Measurements from ENCODE around the gene GSAP.

Gene GSAP

GRCh38 chr7:77402818-77403217, 13.3 kb downstream of the GSAP start:
- no peak for TF ChIP-seq CTCF (IDR thresholded peaks at IDR 0.05; ENCODE audit: insufficient read depth, low read depth, low read length, missing control alignments)
- no peak for DNase-seq (ENCODE audit: low read depth)
- H3K4me3 ChIP-seq (ENCODE audit: low read depth, low read length) = no peak overlapping the region

DNA sequence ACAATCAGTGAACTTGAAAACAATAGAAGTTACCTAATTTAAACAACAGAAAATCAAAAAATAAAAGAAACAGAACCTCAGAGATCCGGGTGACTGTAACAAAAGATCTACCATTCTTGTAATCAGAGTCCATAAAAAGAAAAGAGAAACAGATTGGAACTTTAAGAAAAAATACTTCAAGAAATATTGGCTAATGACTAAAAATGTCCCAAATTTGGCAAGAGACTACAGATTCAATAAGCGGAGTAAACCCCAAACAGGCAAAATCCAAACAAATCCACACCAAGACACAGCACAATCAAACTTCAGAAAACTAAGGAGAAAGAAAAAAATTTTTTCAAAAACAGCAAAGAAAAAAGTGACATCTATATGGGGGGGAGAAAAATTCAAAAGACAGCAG, 15.1 kb downstream of the GSAP start:
- no peak for DNase-seq (ENCODE audit: low read depth)
- H3K4me3 ChIP-seq (ENCODE audit: low read depth, low read length) = no peak overlapping the region
- TF ChIP-seq CTCF (IDR thresholded peaks at IDR 0.05; ENCODE audit: insufficient read depth, low read depth, low read length, missing control alignments) = no peak

- no peak for DNase-seq (ENCODE audit: low read depth)
- no peak overlapping the region for H3K4me3 ChIP-seq (ENCODE audit: low read depth, low read length)
These were observed 16.3 kb downstream of the GSAP start for GRCh38 chr7:77399816-77400215.

GRCh38 chr7:77396894-77397547, 19.1 kb downstream of the GSAP start:
- TF ChIP-seq CTCF (IDR thresholded peaks at IDR 0.05; ENCODE audit: insufficient read depth, low read depth, low read length, missing control alignments) = no peak
- H3K4me3 ChIP-seq (ENCODE audit: low read depth, low read length) = no peak overlapping the region
- no peak for DNase-seq (ENCODE audit: low read depth)

More at GRCh38 chr7:77399816-77400215, 16.3 kb downstream of the GSAP start:
- TF ChIP-seq CTCF (IDR thresholded peaks at IDR 0.05; ENCODE audit: insufficient read depth, low read depth, low read length, missing control alignments) = no peak

DNA sequence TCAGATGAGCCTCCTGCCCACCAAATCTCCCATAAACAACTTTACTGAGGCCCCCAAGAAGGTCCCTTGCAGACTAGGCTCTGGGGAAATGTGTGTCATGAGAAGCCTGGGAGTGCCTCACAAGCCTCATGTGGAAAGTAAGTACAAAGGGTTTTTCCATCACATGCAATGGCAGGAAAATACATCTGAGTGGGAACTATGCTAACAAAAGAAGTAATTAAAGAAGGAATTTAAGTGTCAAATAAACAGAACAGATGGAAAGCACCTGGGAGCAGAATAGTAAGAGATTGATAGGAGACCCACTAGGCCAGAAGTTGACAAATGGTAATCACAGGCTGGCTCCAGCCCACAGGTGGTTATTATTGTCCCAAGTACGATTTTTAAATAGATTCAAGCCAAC, 20.5 kb downstream of the GSAP start:
- no peak for DNase-seq (ENCODE audit: low read depth)
- no peak for TF ChIP-seq CTCF (IDR thresholded peaks at IDR 0.05; ENCODE audit: insufficient read depth, low read depth, low read length, missing control alignments)
- no peak overlapping the region for H3K4me3 ChIP-seq (ENCODE audit: low read depth, low read length)

DNA sequence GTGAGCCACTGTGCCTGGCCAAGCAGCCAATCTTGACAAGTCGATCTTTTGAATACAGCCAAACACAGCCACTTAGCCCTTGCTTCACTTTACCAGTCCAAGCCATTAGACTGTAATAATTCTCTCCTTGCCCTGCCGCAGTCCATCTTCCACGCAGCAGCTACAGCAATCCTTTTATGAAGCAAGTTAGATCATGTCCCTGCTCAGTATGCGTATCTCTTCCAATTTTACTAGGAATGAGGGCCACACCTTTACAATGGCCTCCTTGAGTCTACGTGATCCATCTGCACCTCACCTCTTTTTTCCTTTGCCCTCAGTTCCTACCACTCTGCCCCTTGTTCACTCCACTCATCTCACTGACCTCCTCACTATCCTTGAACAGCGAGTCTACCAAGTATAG, 22.2 kb downstream of the GSAP start:
- TF ChIP-seq CTCF (IDR thresholded peaks at IDR 0.05; ENCODE audit: insufficient read depth, low read depth, low read length, missing control alignments) = no peak
- H3K4me3 ChIP-seq (ENCODE audit: low read depth, low read length) = no peak overlapping the region
- DNase-seq (ENCODE audit: low read depth) = no peak

DNA sequence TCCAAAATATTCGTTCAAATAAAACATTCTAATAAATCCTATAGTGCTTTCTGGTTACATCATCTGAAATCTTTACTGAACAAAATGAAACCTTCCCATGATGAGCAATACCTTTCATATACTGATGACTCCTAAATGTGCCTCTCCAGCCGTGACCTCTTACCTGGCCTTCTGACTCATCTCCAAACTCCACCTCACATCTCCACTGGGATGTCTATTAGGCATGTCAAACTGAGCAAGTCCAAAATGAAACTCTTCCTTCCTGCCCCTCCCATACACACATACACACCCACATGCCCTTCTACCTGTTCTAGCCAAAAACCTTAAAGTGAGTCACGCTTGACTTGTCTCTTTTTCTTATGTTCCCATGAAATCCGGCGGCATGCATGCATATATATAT, 22.9 kb downstream of the GSAP start:
- peak; percentile 93 for DNase-seq (ENCODE audit: low read depth)
- TF ChIP-seq CTCF (IDR thresholded peaks at IDR 0.05; ENCODE audit: insufficient read depth, low read depth, low read length, missing control alignments) = no peak
- H3K4me3 ChIP-seq (ENCODE audit: low read depth, low read length) = no peak overlapping the region
